Right lobe of liver (tissue), 4 donors: ENCODE measurements around the gene HTR2C.

Source experiments
- POLR2A ChIP-seq: fragments of 450-650 bp; IDR thresholded peaks from one replicate; pipeline ENCODE4 v1.6.1; 2017; ENCODE audit warnings: antibody characterized with exemption, mild to moderate bottlenecking
- TF ChIP-seq, protein P1 (sequence below), 4 donors: fragments of 200-600 bp in 3 of 4; fragments of 450-650 bp in 1 of 4; IDR thresholded peaks; one replicate each; pipeline versions ENCODE4 v1.5.1 to v1.8.0; 2016 to 2022; ENCODE audit warnings: antibody characterized with exemption in 4 of 4, mild to moderate bottlenecking in 2 of 4
- donor health status: DM: no; HTN: no; CAD: no.
- donor health status: DM: no; HTN: no; CAD: no.
- donor health status: DM: no; HTN: yes; CAD: no.

GRCh38 chrX:114819509-114819908 lies 235.6 kb downstream of the HTR2C start:
- TF ChIP-seq, protein P1, sequence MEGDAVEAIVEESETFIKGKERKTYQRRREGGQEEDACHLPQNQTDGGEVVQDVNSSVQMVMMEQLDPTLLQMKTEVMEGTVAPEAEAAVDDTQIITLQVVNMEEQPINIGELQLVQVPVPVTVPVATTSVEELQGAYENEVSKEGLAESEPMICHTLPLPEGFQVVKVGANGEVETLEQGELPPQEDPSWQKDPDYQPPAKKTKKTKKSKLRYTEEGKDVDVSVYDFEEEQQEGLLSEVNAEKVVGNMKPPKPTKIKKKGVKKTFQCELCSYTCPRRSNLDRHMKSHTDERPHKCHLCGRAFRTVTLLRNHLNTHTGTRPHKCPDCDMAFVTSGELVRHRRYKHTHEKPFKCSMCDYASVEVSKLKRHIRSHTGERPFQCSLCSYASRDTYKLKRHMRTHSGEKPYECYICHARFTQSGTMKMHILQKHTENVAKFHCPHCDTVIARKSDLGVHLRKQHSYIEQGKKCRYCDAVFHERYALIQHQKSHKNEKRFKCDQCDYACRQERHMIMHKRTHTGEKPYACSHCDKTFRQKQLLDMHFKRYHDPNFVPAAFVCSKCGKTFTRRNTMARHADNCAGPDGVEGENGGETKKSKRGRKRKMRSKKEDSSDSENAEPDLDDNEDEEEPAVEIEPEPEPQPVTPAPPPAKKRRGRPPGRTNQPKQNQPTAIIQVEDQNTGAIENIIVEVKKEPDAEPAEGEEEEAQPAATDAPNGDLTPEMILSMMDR (IDR thresholded peaks at IDR 0.05): no peak
- no peak for TF ChIP-seq POLR2A
